ENCODE results near the gene ARHGAP18. TPM values are rescaled to one million over a fixed set of nuclear protein-coding genes. Genes with fewer than 3 reads are reported as not detected.

ARHGAP18 gene
- total and polyA plus RNA-seq, 2 of the 13 experiments (the other 11 are each of a cell fraction or from before 2014, with no cell fraction given): 58.2 to 115 TPM

DNA sequence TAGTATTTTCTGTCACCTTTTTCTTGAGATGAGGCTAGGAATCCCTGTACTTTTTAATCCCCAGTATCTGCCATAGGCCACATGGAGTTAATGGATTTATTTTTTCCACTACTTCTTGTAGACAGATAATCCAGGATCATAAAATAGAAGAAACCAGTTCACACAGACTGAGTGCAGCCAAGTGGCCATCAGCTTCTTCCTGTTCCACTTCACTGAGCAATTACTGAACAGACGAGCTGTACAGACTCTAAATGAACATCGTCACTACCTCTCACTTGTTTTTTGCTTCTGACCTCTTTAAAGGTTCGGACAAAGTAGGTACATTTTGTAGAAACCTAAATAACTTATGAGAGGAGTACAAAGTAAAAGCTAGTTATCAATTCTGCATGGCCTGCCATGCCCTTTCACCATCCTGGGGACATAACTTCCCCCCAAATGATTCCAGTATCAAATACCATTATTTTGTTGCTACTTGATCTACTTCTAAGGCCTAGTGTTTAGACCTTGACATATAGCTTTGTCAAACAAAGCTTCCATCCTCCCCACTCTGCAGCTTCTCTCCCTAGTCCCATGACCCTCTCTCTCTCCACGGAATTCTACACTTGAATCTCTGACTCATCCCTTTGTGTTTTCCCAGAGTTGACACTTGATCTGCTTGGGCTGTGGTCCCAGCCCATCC, 34.4 kb upstream of the ARHGAP18 start:
- no peaks in the 10 kb centered on the region for H3K9me3 ChIP-seq (ENCODE audit: low read length)
- H3K9ac ChIP-seq (ENCODE audit: insufficient read depth, low read depth, low read length): no peak overlapping the region
- DNase-seq (ENCODE audit: low spot score) (peak; percentile 76), FAIRE-seq (no peak), ATAC-seq (peak; percentile 80)
- peaks cover 28% of the 10 kb centered on the region for H3K4me1 ChIP-seq (ENCODE audit: insufficient read depth, low read length)
- in situ Hi-C loops (cut with HindIII; ENCODE audit: extremely low pct_ligation_motif_present, low pct_unique_long_range_greater_than_20kb) (no loop called here), intact Hi-C loops (cut with micrococcal nuclease; ENCODE audit: unreplicated experiment) (no loop called here)
- peaks cover 0 to 6% of the 10 kb centered on the region in 2 experiments; a peak in 1 of 5 replicates for H3K27me3 ChIP-seq (ENCODE audit: control insufficient read depth in 1 of 2, insufficient read depth in 2 of 2, low read length in 2 of 2)
- H3K36me3 ChIP-seq (replicated peaks in 1 of 2; ENCODE audit: control insufficient read depth in 1 of 2, insufficient read depth in 2 of 2, low read length in 2 of 2): no peaks in the 10 kb centered on the region
- no peak overlapping the region for H3K4me3 ChIP-seq (replicated peaks in 1 of 3; ENCODE audit: insufficient read depth in 1 of 3, low read depth in 2 of 3, low read length in 3 of 3)
- H4K20me1 ChIP-seq (ENCODE audit: insufficient read depth, low read length): no peaks in the 10 kb centered on the region
- POLR2A ChIA-PET: interaction anchor here (1.1 kb wide), 1 partner anchor 34 kb away, joined by 4 read pairs; the partner anchor contains the start of gene ARHGAP18
- no TSS peak for BruUV-seq (replicated peaks)
- H3K27ac ChIP-seq (ENCODE audit: extremely low read length, insufficient read depth, low read length): no peak overlapping the region
- no peak overlapping the region; the same call in 1 of the 2 replicates for H3K4me2 ChIP-seq (ENCODE audit: low read depth, low read length)
- H3K79me2 ChIP-seq (ENCODE audit: insufficient read depth, low read length): no peaks in the 10 kb centered on the region
- H2AFZ ChIP-seq (ENCODE audit: low read length): no peak overlapping the region
- CTCF ChIA-PET (ENCODE audit: low intra/inter-chr PET ratio, low total read pairs): no interaction called here
- WGBS (ENCODE audit: low lambda C conversion rate): 7% methylated on average over 4 of the region's 4 CpGs
- TF ChIP-seq GZF1 (CRISPR knock-in tag; IDR thresholded peaks at IDR 0.05) (0 out of 2 replicates have a peak, but pooled peaks have one; percentile 28), NCOA1 (CRISPR knock-in tag; IDR thresholded peaks at IDR 0.05) (no peak), ZNF878 (CRISPR knock-in tag; IDR thresholded peaks at IDR 0.05) (0 out of 2 replicates have a peak, but pooled peaks have one; percentile 26), TCF7 (IDR thresholded peaks at IDR 0.05; ENCODE audit: low read depth) (no peak), TARDBP (CRISPR knock-in tag; IDR thresholded peaks at IDR 0.05) (no peak), ZNF263 (CRISPR knock-in tag; IDR thresholded peaks at IDR 0.05) (peak; percentile 41; the same call in 1 of the 2 replicates), GATAD2A (CRISPR knock-in tag; IDR thresholded peaks at IDR 0.05) (peak; percentile 46; the same call in 1 of the 2 replicates), SOX5 (CRISPR knock-in tag; IDR thresholded peaks at IDR 0.05; ENCODE audit: borderline replicate concordance) (peak; percentile 79), TEAD3 (CRISPR knock-in tag; optimal IDR thresholded peaks at IDR 0.05; ENCODE audit: borderline replicate concordance) (peak; percentile 71), FOXA1 (IDR thresholded peaks at IDR 0.05) (no peak), FOXA1 (CRISPR knock-in tag; IDR thresholded peaks at IDR 0.05) (0 out of 2 replicates have a peak, but pooled peaks have one; percentile 23), ZNF644 (CRISPR knock-in tag; IDR thresholded peaks at IDR 0.05; ENCODE audit: low read depth) (peak; percentile 62; the same call in 1 of the 2 replicates), ZNF546 (CRISPR knock-in tag; conservative IDR thresholded peaks at IDR 0.05) (no peak), ASH2L (IDR thresholded peaks at IDR 0.05; ENCODE audit: insufficient read length, low read depth, low read length) (no peak), SOX6 (IDR thresholded peaks at IDR 0.05) (no peak), SOX6 (CRISPR knock-in tag; IDR thresholded peaks at IDR 0.05) (peak; percentile 57; the same call in 1 of the 2 replicates), KLF16 (CRISPR knock-in tag; IDR thresholded peaks at IDR 0.05) (0 out of 4 replicates have a peak, but pooled peaks of 1 of the 2 experiments have one; percentile 22), ZNF317 (CRISPR knock-in tag; IDR thresholded peaks at IDR 0.05) (peak; percentile 80), ZNF83 (CRISPR knock-in tag; IDR thresholded peaks at IDR 0.05; ENCODE audit: borderline replicate concordance) (no peak), HNF4A (CRISPR knock-in tag; IDR thresholded peaks at IDR 0.05) (0 out of 2 replicates have a peak, but pooled peaks have one; percentile 2), FOSL1 (CRISPR knock-in tag; IDR thresholded peaks at IDR 0.05; ENCODE audit: borderline replicate concordance) (peak; percentile 48; the same call in 1 of the 2 replicates), MLLT10 (CRISPR knock-in tag; IDR thresholded peaks at IDR 0.05) (no peak)
- TF ChIP-seq, protein P1, sequence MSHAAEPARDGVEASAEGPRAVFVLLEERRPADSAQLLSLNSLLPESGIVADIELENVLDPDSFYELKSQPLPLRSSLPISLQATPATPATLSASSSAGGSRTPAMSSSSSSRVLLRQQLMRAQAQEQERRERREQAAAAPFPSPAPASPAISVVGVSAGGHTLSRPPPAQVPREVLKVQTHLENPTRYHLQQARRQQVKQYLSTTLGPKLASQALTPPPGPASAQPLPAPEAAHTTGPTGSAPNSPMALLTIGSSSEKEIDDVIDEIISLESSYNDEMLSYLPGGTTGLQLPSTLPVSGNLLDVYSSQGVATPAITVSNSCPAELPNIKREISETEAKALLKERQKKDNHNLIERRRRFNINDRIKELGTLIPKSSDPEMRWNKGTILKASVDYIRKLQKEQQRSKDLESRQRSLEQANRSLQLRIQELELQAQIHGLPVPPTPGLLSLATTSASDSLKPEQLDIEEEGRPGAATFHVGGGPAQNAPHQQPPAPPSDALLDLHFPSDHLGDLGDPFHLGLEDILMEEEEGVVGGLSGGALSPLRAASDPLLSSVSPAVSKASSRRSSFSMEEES (CRISPR knock-in tag; IDR thresholded peaks at IDR 0.05): peak; percentile 94
- TF ChIP-seq, protein P2, sequence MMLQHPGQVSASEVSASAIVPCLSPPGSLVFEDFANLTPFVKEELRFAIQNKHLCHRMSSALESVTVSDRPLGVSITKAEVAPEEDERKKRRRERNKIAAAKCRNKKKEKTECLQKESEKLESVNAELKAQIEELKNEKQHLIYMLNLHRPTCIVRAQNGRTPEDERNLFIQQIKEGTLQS (CRISPR knock-in tag; IDR thresholded peaks at IDR 0.05): peak; percentile 62
- TF ChIP-seq, protein P3, sequence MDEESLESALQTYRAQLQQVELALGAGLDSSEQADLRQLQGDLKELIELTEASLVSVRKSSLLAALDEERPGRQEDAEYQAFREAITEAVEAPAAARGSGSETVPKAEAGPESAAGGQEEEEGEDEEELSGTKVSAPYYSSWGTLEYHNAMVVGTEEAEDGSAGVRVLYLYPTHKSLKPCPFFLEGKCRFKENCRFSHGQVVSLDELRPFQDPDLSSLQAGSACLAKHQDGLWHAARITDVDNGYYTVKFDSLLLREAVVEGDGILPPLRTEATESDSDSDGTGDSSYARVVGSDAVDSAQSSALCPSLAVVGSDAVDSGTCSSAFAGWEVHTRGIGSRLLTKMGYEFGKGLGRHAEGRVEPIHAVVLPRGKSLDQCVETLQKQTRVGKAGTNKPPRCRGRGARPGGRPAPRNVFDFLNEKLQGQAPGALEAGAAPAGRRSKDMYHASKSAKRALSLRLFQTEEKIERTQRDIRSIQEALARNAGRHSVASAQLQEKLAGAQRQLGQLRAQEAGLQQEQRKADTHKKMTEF (CRISPR knock-in tag; IDR thresholded peaks at IDR 0.05): 0 out of 2 replicates have a peak, but pooled peaks have one; percentile 24
